ENCODE data around the gene IGFLR1.

The IGFLR1 gene

GRCh38 chr19:35742121-35742724, at the start of gene IGFLR1:
Gene IGFLR1, minus strand, starts transcription at chr19:35742452. Its CDS starts 1,272 bp downstream, at chr19:35741180.
- DNase-seq, result peak; percentile 47

- DNase-seq, result no peak
These were observed 49.6 kb upstream of the IGFLR1 start for GRCh38 chr19:35791814-35792279.

GRCh38 chr19:35790981-35791813, 48.9 kb upstream of the IGFLR1 start:
- no peak for DNase-seq

- DNase-seq, result no peak
These were observed 48.0 kb upstream of the IGFLR1 start for GRCh38 chr19:35789978-35790944.

- no peak for DNase-seq
These were observed 47.1 kb upstream of the IGFLR1 start for GRCh38 chr19:35789195-35789977.

GRCh38 chr19:35788205-35788960, 46.1 kb upstream of the IGFLR1 start:
- DNase-seq, result no peak

GRCh38 chr19:35787227-35787799, 45.1 kb upstream of the IGFLR1 start:
- no peak for DNase-seq

GRCh38 chr19:35786299-35787160, 44.3 kb upstream of the IGFLR1 start:
- DNase-seq, result no peak

GRCh38 chr19:35785339-35785627, 43.0 kb upstream of the IGFLR1 start:
- no peak for DNase-seq

- DNase-seq, result no peak
These were observed 42.5 kb upstream of the IGFLR1 start for GRCh38 chr19:35784503-35785338.

- no peak for DNase-seq
These were observed 41.5 kb upstream of the IGFLR1 start for GRCh38 chr19:35783469-35784434.

GRCh38 chr19:35782589-35782988, 40.3 kb upstream of the IGFLR1 start:
- no peak for DNase-seq

- no peak for DNase-seq
These were observed 39.4 kb upstream of the IGFLR1 start for GRCh38 chr19:35781650-35782049.

GRCh38 chr19:35780717-35781116, 38.5 kb upstream of the IGFLR1 start:
- DNase-seq, result no peak

GRCh38 chr19:35780058-35780457, 37.8 kb upstream of the IGFLR1 start:
- DNase-seq, result no peak

- no peak for DNase-seq
These were observed 36.8 kb upstream of the IGFLR1 start for GRCh38 chr19:35779033-35779432.

GRCh38 chr19:35777961-35778360, 35.7 kb upstream of the IGFLR1 start:
- no peak for DNase-seq

All from stimulated activated CD4-positive, alpha-beta T cell treated with anti-CD3 and anti-CD28 coated beads, Interleukin-12 subunit alpha, Interleukin-12 subunit beta, amount 100 ng/mL, for 4 hours (primary cell).